HEK293 (cell line): Measurements from ENCODE around the gene RIOK1.

Experiments used
- CTCF ChIA-PET: fragments of 350-600 bp; formaldehyde crosslinking; extraction: SDS; loops from one replicate; lab custom pipeline; 2021; ENCODE audit warnings: antibody characterized with exemption; lab: Yijun Ruan, JAX
- POLR2A ChIA-PET: fragments of 300-600 bp; formaldehyde crosslinking; extraction: SDS; loops from one replicate; lab custom pipeline; 2020; ENCODE audit warnings: antibody characterized with exemption, inconsistent platforms; lab: Yijun Ruan, JAX
- H3K27ac ChIP-seq: fragments of 200-500 bp; sonication (Bioruptor generic); 2 replicates; pipeline ENCODE4 v1.5.1; 2014; ENCODE audit warnings: low read depth, low read length, control low read depth, inconsistent platforms; ENCODE audit errors: extremely low read depth
- H3K36me3 ChIP-seq, 2 experiments: fragments of 200-500 bp in 1 of 2; sonication (Bioruptor generic) in 1 of 2; 1 replicate in 1 of 2; 2 replicates in 1 of 2; pipeline ENCODE4 v1.5.1; 2014 to 2017; ENCODE audit warnings: inconsistent platforms in 2 of 2, low read length in 2 of 2; ENCODE audit not compliant: control insufficient read depth in 2 of 2, insufficient read depth in 1 of 2
- H3K4me1 ChIP-seq: fragments of 200-500 bp; sonication (Bioruptor generic); 2 replicates; pipeline ENCODE4 v1.5.1; 2014; ENCODE audit warnings: mild to moderate bottlenecking, low read length, inconsistent platforms; ENCODE audit not compliant: control insufficient read depth, insufficient read depth
- H3K4me3 ChIP-seq: 2 replicates; pipeline ENCODE4 v1.5.1; 2011; ENCODE audit warnings: low read depth, mild to moderate bottlenecking, control low read depth, low read length, moderate library complexity
- H3K9me3 ChIP-seq: fragments of 200-500 bp; sonication (Bioruptor generic); 2 replicates; pipeline ENCODE4 v1.5.1; 2014; ENCODE audit warnings: low read depth, low read length, inconsistent platforms; ENCODE audit not compliant: control insufficient read depth, insufficient read depth
- BCL11B ChIP-seq: fragments of 450-650 bp; formaldehyde crosslinking; IDR thresholded peaks from 2 replicates; pipeline ENCODE4 v1.5.1; 2016; ENCODE audit warnings: low read depth, missing biosample characterization, missing genetic modification characterization
- GLI4 ChIP-seq: fragments of 450-650 bp; formaldehyde crosslinking; IDR thresholded peaks from 2 replicates; pipeline ENCODE4 v1.5.1; 2016; ENCODE audit warnings: missing biosample characterization, missing genetic modification characterization
- SCRT1 ChIP-seq: fragments of 450-650 bp; formaldehyde crosslinking; IDR thresholded peaks from 2 replicates; pipeline ENCODE4 v1.5.1; 2016; ENCODE audit warnings: missing biosample characterization, missing genetic modification characterization, borderline replicate concordance
- ZFP69B ChIP-seq: fragments of 450-650 bp; formaldehyde crosslinking; IDR thresholded peaks from 2 replicates; pipeline ENCODE4 v1.5.1; 2016; ENCODE audit warnings: missing biosample characterization, missing genetic modification characterization
- ZNF114 ChIP-seq: fragments of 450-650 bp; formaldehyde crosslinking; IDR thresholded peaks from 2 replicates; pipeline ENCODE4 v1.5.0; 2017; ENCODE audit warnings: missing biosample characterization, missing genetic modification characterization
- ZNF132 ChIP-seq: fragments of 450-650 bp; formaldehyde crosslinking; IDR thresholded peaks from 2 replicates; pipeline ENCODE4 v1.5.1; 2017; ENCODE audit warnings: missing biosample characterization, missing genetic modification characterization, borderline replicate concordance
- ZNF138 ChIP-seq: fragments of 450-650 bp; formaldehyde crosslinking; IDR thresholded peaks from 2 replicates; pipeline ENCODE4 v1.5.1; 2016; ENCODE audit warnings: missing biosample characterization, missing genetic modification characterization, borderline replicate concordance
- ZNF140 ChIP-seq: fragments of 450-650 bp; formaldehyde crosslinking; IDR thresholded peaks from 2 replicates; pipeline ENCODE4 v1.5.1; 2016; ENCODE audit warnings: missing biosample characterization, missing genetic modification characterization
- ZNF266 ChIP-seq: fragments of 450-650 bp; formaldehyde crosslinking; IDR thresholded peaks from 2 replicates; pipeline ENCODE4 v1.5.1; 2016; ENCODE audit warnings: missing biosample characterization, missing genetic modification characterization, low read depth
- ZNF335 ChIP-seq: fragments of 450-650 bp; formaldehyde crosslinking; conservative IDR thresholded peaks from 2 replicates; pipeline ENCODE4 v1.5.1; 2016; ENCODE audit warnings: missing biosample characterization, missing genetic modification characterization
- ZNF37A ChIP-seq: fragments of 450-650 bp; IDR thresholded peaks from 2 replicates; pipeline ENCODE4 v1.5.1; 2018; ENCODE audit warnings: missing biosample characterization, missing genetic modification characterization
- ZNF529 ChIP-seq: fragments of 450-650 bp; formaldehyde crosslinking; IDR thresholded peaks from 2 replicates; pipeline ENCODE4 v1.5.1; 2017; ENCODE audit warnings: missing genetic modification characterization, missing biosample characterization; ENCODE audit not compliant: insufficient replicate concordance
- ZNF600 ChIP-seq: fragments of 450-650 bp; formaldehyde crosslinking; IDR thresholded peaks from 2 replicates; pipeline ENCODE4 v1.5.1; 2016; ENCODE audit warnings: missing biosample characterization, missing genetic modification characterization
- ZNF707 ChIP-seq: fragments of 450-650 bp; formaldehyde crosslinking; IDR thresholded peaks from 2 replicates; pipeline ENCODE4 v1.5.1; 2016; ENCODE audit warnings: missing biosample characterization, missing genetic modification characterization
- ZSCAN30 ChIP-seq: fragments of 450-650 bp; IDR thresholded peaks from 2 replicates; pipeline ENCODE4 v1.5.1; 2018; ENCODE audit warnings: missing biosample characterization, mild to moderate bottlenecking, missing genetic modification characterization, moderate library complexity
- TF ChIP-seq, protein P1 (sequence below): fragments of 450-650 bp; formaldehyde crosslinking; conservative IDR thresholded peaks from 2 replicates; pipeline ENCODE4 v1.5.1; 2016; ENCODE audit warnings: low read depth, missing biosample characterization, missing genetic modification characterization
- TF ChIP-seq, protein P2 (sequence below): fragments of 450-650 bp; formaldehyde crosslinking; IDR thresholded peaks from 2 replicates; pipeline ENCODE4 v1.5.1; 2016; ENCODE audit warnings: missing biosample characterization, missing genetic modification characterization
- TF ChIP-seq, protein P3 (sequence below): fragments of 450-650 bp; formaldehyde crosslinking; IDR thresholded peaks from 2 replicates; pipeline ENCODE4 v1.5.1; 2016; ENCODE audit warnings: missing biosample characterization, missing genetic modification characterization
- TF ChIP-seq, protein P4 (sequence below): fragments of 450-650 bp; formaldehyde crosslinking; IDR thresholded peaks from 2 replicates; pipeline ENCODE4 v1.5.1; 2016; ENCODE audit warnings: missing biosample characterization, missing genetic modification characterization

Gene RIOK1

DNA sequence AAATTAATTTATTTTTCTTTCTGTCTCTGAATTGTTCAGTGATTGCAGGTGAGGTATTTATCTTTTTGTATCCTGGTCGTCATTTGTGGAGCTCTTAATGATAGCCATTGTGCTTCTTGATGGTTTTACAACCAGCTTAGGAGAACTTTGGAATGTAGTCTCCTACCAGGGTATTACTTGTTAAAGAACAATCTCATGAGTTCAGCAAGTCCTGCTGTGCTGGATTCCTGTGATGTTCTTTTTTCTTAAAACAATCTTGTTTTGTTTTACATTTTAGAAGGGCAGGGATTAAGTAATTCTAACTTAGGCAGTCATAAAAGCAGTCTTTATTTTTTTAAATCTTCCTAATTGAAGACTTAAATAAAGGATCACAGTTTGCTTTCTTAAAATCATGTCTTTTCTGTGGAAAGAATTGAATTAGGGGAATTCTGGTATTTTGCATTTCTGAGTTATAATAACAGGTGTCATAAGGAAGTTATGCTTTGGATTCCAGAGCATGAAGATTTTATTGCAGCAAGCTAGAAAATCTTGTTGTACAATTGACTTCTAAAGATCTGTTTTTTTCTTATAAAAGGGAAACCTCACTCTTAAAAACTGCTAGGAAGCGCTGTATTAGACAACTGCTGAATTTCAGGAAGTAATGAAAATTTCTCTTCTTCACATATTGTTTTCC is 23.7 kb downstream of the RIOK1 start:
- CTCF ChIA-PET, result interaction anchor here (0.5 kb wide), 1 partner anchor 13 kb away, joined by 3 read pairs; no protein-coding TSS in a partner anchor
- TF ChIP-seq ZNF138 (tag by site-specific recombination) (no peak), SCRT1 (tag by site-specific recombination) (no peak), ZFP69B (tag by site-specific recombination) (no peak), ZNF529 (tag by site-specific recombination) (no peak), ZNF266 (no peak), ZNF37A (no peak), ZNF140 (tag by site-specific recombination) (no peak), ZNF114 (tag by site-specific recombination) (no peak), ZSCAN30 (tag by site-specific recombination) (no peak)
- TF ChIP-seq, protein P1, sequence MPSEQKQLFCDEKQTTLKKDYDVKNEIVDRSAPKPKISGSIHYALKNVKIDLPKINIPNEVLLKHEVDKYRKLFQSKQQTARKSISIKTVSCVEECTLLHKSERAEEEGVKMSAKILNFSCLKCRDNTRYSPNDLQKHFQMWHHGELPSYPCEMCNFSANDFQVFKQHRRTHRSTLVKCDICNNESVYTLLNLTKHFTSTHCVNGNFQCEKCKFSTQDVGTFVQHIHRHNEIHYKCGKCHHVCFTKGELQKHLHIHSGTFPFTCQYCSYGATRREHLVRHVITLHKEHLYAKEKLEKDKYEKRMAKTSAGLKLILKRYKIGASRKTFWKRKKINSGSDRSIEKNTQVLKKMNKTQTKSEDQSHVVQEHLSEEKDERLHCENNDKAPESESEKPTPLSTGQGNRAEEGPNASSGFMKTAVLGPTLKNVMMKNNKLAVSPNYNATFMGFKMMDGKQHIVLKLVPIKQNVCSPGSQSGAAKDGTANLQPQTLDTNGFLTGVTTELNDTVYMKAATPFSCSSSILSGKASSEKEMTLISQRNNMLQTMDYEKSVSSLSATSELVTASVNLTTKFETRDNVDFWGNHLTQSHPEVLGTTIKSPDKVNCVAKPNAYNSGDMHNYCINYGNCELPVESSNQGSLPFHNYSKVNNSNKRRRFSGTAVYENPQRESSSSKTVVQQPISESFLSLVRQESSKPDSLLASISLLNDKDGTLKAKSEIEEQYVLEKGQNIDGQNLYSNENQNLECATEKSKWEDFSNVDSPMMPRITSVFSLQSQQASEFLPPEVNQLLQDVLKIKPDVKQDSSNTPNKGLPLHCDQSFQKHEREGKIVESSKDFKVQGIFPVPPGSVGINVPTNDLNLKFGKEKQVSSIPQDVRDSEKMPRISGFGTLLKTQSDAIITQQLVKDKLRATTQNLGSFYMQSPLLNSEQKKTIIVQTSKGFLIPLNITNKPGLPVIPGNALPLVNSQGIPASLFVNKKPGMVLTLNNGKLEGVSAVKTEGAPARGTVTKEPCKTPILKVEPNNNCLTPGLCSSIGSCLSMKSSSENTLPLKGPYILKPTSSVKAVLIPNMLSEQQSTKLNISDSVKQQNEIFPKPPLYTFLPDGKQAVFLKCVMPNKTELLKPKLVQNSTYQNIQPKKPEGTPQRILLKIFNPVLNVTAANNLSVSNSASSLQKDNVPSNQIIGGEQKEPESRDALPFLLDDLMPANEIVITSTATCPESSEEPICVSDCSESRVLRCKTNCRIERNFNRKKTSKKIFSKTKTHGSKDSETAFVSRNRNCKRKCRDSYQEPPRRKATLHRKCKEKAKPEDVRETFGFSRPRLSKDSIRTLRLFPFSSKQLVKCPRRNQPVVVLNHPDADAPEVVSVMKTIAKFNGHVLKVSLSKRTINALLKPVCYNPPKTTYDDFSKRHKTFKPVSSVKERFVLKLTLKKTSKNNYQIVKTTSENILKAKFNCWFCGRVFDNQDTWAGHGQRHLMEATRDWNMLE (tag by site-specific recombination), result no peak
- TF ChIP-seq, protein P2, sequence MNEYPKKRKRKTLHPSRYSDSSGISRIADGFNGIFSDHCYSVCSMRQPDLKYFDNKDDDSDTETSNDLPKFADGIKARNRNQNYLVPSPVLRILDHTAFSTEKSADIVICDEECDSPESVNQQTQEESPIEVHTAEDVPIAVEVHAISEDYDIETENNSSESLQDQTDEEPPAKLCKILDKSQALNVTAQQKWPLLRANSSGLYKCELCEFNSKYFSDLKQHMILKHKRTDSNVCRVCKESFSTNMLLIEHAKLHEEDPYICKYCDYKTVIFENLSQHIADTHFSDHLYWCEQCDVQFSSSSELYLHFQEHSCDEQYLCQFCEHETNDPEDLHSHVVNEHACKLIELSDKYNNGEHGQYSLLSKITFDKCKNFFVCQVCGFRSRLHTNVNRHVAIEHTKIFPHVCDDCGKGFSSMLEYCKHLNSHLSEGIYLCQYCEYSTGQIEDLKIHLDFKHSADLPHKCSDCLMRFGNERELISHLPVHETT (tag by site-specific recombination), result no peak
- TF ChIP-seq, protein P3, sequence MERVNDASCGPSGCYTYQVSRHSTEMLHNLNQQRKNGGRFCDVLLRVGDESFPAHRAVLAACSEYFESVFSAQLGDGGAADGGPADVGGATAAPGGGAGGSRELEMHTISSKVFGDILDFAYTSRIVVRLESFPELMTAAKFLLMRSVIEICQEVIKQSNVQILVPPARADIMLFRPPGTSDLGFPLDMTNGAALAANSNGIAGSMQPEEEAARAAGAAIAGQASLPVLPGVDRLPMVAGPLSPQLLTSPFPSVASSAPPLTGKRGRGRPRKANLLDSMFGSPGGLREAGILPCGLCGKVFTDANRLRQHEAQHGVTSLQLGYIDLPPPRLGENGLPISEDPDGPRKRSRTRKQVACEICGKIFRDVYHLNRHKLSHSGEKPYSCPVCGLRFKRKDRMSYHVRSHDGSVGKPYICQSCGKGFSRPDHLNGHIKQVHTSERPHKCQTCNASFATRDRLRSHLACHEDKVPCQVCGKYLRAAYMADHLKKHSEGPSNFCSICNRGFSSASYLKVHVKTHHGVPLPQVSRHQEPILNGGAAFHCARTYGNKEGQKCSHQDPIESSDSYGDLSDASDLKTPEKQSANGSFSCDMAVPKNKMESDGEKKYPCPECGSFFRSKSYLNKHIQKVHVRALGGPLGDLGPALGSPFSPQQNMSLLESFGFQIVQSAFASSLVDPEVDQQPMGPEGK, result no peak
- POLR2A ChIA-PET, result no interaction called here

DNA sequence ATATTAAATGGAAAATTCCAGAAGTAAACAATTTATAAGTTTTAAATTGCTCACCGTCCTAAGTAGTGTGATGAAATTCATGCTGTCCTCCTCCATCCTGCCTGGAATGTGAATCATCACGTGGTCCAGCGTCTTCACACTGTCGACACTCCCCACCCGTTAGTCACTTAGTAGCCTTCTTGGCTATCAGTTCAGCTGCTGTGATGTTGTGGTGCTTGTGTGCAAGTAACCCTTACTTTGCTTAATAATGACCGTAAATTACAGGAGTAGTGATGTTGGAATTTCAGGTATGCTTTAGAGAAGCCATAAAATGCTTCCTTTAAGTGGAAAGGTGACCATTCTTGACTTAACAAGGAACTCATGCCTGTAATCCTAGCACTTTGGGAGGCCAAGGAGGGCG is 25.2 kb downstream of the RIOK1 start:
- no peak overlapping the region for H3K4me3 ChIP-seq
- peaks cover 7% of the 10 kb centered on the region for H3K4me1 ChIP-seq
- no peaks in the 10 kb centered on the region for H3K9me3 ChIP-seq
- POLR2A ChIA-PET, result no interaction called here
- peaks cover 63 to 83% of the 10 kb centered on the region in 2 experiments for H3K36me3 ChIP-seq
- CTCF ChIA-PET, result interaction anchor here (1.4 kb wide), 1 partner anchor 10 kb away, joined by 3 read pairs; no protein-coding TSS in a partner anchor
- no peak overlapping the region for H3K27ac ChIP-seq
- TF ChIP-seq, protein P4, sequence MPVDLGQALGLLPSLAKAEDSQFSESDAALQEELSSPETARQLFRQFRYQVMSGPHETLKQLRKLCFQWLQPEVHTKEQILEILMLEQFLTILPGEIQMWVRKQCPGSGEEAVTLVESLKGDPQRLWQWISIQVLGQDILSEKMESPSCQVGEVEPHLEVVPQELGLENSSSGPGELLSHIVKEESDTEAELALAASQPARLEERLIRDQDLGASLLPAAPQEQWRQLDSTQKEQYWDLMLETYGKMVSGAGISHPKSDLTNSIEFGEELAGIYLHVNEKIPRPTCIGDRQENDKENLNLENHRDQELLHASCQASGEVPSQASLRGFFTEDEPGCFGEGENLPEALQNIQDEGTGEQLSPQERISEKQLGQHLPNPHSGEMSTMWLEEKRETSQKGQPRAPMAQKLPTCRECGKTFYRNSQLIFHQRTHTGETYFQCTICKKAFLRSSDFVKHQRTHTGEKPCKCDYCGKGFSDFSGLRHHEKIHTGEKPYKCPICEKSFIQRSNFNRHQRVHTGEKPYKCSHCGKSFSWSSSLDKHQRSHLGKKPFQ, result no peak
- no peak for TF ChIP-seq BCL11B
- TF ChIP-seq ZNF335 (tag by site-specific recombination), result no peak
- TF ChIP-seq ZNF600 (tag by site-specific recombination), result no peak
- no peak for TF ChIP-seq ZNF707 (tag by site-specific recombination)
- TF ChIP-seq ZNF132 (tag by site-specific recombination), result no peak
- no peak for TF ChIP-seq GLI4 (tag by site-specific recombination)

More for the DNA sequence above, 23.7 kb downstream of the RIOK1 start:
- Histone ChIP-seq H3K9me3 (no peaks in the 10 kb centered on the region), H3K4me3 (no peak overlapping the region), H3K27ac (no peak overlapping the region), H3K4me1 (no peaks in the 10 kb centered on the region), H3K36me3 (peaks cover 72 to 87% of the 10 kb centered on the region in 2 experiments)
